ENCODE data around the gene MAGI1.

The MAGI1 gene

GRCh38 chr3:65787827-65788226 is 250.9 kb downstream of the MAGI1 start:
- no peak for DNase-seq (ENCODE audit: low read depth, low spot score)
- no peak overlapping the region for H3K4me3 ChIP-seq (ENCODE audit: low read length)
- H3K36me3 ChIP-seq (ENCODE audit: control insufficient read depth, insufficient read depth, low read length), result no peaks in the 10 kb centered on the region
- H3K27me3 ChIP-seq (ENCODE audit: control insufficient read depth, insufficient read depth, low read length), result no peaks in the 10 kb centered on the region
- no peaks in the 10 kb centered on the region for H3K4me1 ChIP-seq (ENCODE audit: control insufficient read depth, insufficient read depth, low read length)
- no peaks in the 10 kb centered on the region for H3K9me3 ChIP-seq (ENCODE audit: control insufficient read depth, insufficient read depth, low read length)
- H3K27ac ChIP-seq (ENCODE audit: low read length), result no peak overlapping the region
- no CpG with 5 or more reads among the region's 2 CpGs for WGBS (ENCODE audit: insufficient coverage, insufficient read length)

DNA sequence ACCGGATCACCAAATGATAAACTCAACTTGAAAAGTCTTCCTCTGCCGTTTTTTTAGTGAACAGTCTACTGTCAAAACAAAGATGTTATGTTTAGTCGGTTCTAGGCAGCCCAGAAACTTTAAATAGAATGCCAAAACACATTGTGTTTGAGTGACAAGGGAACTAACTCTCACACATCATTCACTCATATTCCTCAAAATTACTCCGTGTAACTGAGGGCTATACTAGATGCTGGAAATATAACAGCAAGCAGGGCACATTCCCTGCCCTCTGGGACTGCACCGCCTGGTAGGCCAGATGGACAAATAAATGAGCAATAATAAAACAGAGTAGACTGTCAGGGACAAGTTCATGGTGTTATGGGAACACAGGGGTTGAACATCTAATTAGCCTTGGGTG is 251.4 kb downstream of the MAGI1 start:
- no peaks in the 10 kb centered on the region for H3K9me3 ChIP-seq (ENCODE audit: control insufficient read depth, insufficient read depth, low read length)
- H3K27ac ChIP-seq (ENCODE audit: low read length), result no peak overlapping the region
- no peaks in the 10 kb centered on the region for H3K36me3 ChIP-seq (ENCODE audit: control insufficient read depth, insufficient read depth, low read length)
- no peaks in the 10 kb centered on the region for H3K4me1 ChIP-seq (ENCODE audit: control insufficient read depth, insufficient read depth, low read length)
- no peak overlapping the region for H3K4me3 ChIP-seq (ENCODE audit: low read length)
- DNase-seq (ENCODE audit: low read depth, low spot score), result no peak
- WGBS (ENCODE audit: insufficient coverage, insufficient read length), result no CpG with 5 or more reads among the region's 5 CpGs
- no peaks in the 10 kb centered on the region for H3K27me3 ChIP-seq (ENCODE audit: control insufficient read depth, insufficient read depth, low read length)

- H3K36me3 ChIP-seq (ENCODE audit: control insufficient read depth, insufficient read depth, low read length), result no peaks in the 10 kb centered on the region
- no peaks in the 10 kb centered on the region for H3K27me3 ChIP-seq (ENCODE audit: control insufficient read depth, insufficient read depth, low read length)
- DNase-seq (ENCODE audit: low read depth, low spot score), result no peak
- no CpG with 5 or more reads among the region's 3 CpGs for WGBS (ENCODE audit: insufficient coverage, insufficient read length)
- no peaks in the 10 kb centered on the region for H3K9me3 ChIP-seq (ENCODE audit: control insufficient read depth, insufficient read depth, low read length)
- H3K27ac ChIP-seq (ENCODE audit: low read length), result no peak overlapping the region
- no peak overlapping the region for H3K4me3 ChIP-seq (ENCODE audit: low read length)
- H3K4me1 ChIP-seq (ENCODE audit: control insufficient read depth, insufficient read depth, low read length), result no peaks in the 10 kb centered on the region
These were observed 251.8 kb downstream of the MAGI1 start for GRCh38 chr3:65786890-65787289.

GRCh38 chr3:65785065-65785645 is 253.6 kb downstream of the MAGI1 start:
- WGBS (ENCODE audit: insufficient coverage, insufficient read length), result no CpG with 5 or more reads among the region's 6 CpGs
- Histone ChIP-seq H3K27me3 (ENCODE audit: control insufficient read depth, insufficient read depth, low read length) (no peaks in the 10 kb centered on the region), H3K9me3 (ENCODE audit: control insufficient read depth, insufficient read depth, low read length) (no peaks in the 10 kb centered on the region), H3K4me3 (ENCODE audit: low read length) (no peak overlapping the region), H3K36me3 (ENCODE audit: control insufficient read depth, insufficient read depth, low read length) (no peaks in the 10 kb centered on the region), H3K4me1 (ENCODE audit: control insufficient read depth, insufficient read depth, low read length) (no peaks in the 10 kb centered on the region), H3K27ac (ENCODE audit: low read length) (no peak overlapping the region)
- peak; percentile 20 for DNase-seq (ENCODE audit: low read depth, low spot score)

- Histone ChIP-seq H3K36me3 (ENCODE audit: control insufficient read depth, insufficient read depth, low read length) (no peaks in the 10 kb centered on the region), H3K27ac (ENCODE audit: low read length) (no peak overlapping the region), H3K9me3 (ENCODE audit: control insufficient read depth, insufficient read depth, low read length) (no peaks in the 10 kb centered on the region), H3K27me3 (ENCODE audit: control insufficient read depth, insufficient read depth, low read length) (no peaks in the 10 kb centered on the region), H3K4me3 (ENCODE audit: low read length) (no peak overlapping the region), H3K4me1 (ENCODE audit: control insufficient read depth, insufficient read depth, low read length) (no peaks in the 10 kb centered on the region)
- DNase-seq (ENCODE audit: low read depth, low spot score), result no peak
- WGBS (ENCODE audit: insufficient coverage, insufficient read length), result no CpG with 5 or more reads among the region's 3 CpGs
These were observed 255.6 kb downstream of the MAGI1 start for GRCh38 chr3:65783117-65783516.

- WGBS (ENCODE audit: insufficient coverage, insufficient read length), result no CpG with 5 or more reads among the region's 5 CpGs
- Histone ChIP-seq H3K36me3 (ENCODE audit: control insufficient read depth, insufficient read depth, low read length) (no peaks in the 10 kb centered on the region), H3K27ac (ENCODE audit: low read length) (no peak overlapping the region), H3K9me3 (ENCODE audit: control insufficient read depth, insufficient read depth, low read length) (no peaks in the 10 kb centered on the region), H3K27me3 (ENCODE audit: control insufficient read depth, insufficient read depth, low read length) (no peaks in the 10 kb centered on the region), H3K4me3 (ENCODE audit: low read length) (no peak overlapping the region), H3K4me1 (ENCODE audit: control insufficient read depth, insufficient read depth, low read length) (no peaks in the 10 kb centered on the region)
- no peak for DNase-seq (ENCODE audit: low read depth, low spot score)
These were observed 257.1 kb downstream of the MAGI1 start for GRCh38 chr3:65781594-65781993.

GRCh38 chr3:65779390-65779789 is 259.3 kb downstream of the MAGI1 start:
- no peak for DNase-seq (ENCODE audit: low read depth, low spot score)
- H3K36me3 ChIP-seq (ENCODE audit: control insufficient read depth, insufficient read depth, low read length), result no peaks in the 10 kb centered on the region
- H3K4me3 ChIP-seq (ENCODE audit: low read length), result no peak overlapping the region
- no CpG with 5 or more reads among the region's 2 CpGs for WGBS (ENCODE audit: insufficient coverage, insufficient read length)
- no peaks in the 10 kb centered on the region for H3K4me1 ChIP-seq (ENCODE audit: control insufficient read depth, insufficient read depth, low read length)
- H3K27me3 ChIP-seq (ENCODE audit: control insufficient read depth, insufficient read depth, low read length), result no peaks in the 10 kb centered on the region
- no peak overlapping the region for H3K27ac ChIP-seq (ENCODE audit: low read length)
- no peaks in the 10 kb centered on the region for H3K9me3 ChIP-seq (ENCODE audit: control insufficient read depth, insufficient read depth, low read length)

DNA sequence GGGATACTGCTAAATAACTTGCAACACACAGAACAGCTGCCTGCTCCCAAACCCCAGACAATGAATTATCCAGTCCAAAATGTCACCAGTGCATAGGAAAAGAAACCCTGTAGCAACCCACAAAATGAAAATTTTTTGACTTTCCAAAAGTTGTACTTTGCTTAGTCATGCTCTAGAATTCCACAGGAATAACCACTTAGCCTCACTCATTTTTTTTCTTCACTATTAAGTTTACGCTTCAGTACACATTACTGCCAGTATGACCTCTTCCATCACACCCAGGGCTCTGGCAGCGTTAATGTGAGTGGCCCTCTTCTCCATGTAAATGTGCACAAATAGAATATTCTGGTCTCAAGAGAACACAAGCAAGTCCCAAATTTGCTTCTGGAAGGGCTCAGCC is 259.8 kb downstream of the MAGI1 start:
- no CpG with 5 or more reads among the region's 2 CpGs for WGBS (ENCODE audit: insufficient coverage, insufficient read length)
- Histone ChIP-seq H3K4me3 (ENCODE audit: low read length) (no peak overlapping the region), H3K9me3 (ENCODE audit: control insufficient read depth, insufficient read depth, low read length) (no peaks in the 10 kb centered on the region), H3K36me3 (ENCODE audit: control insufficient read depth, insufficient read depth, low read length) (no peaks in the 10 kb centered on the region), H3K4me1 (ENCODE audit: control insufficient read depth, insufficient read depth, low read length) (no peaks in the 10 kb centered on the region), H3K27me3 (ENCODE audit: control insufficient read depth, insufficient read depth, low read length) (no peaks in the 10 kb centered on the region), H3K27ac (ENCODE audit: low read length) (no peak overlapping the region)
- DNase-seq (ENCODE audit: low read depth, low spot score), result no peak

DNA sequence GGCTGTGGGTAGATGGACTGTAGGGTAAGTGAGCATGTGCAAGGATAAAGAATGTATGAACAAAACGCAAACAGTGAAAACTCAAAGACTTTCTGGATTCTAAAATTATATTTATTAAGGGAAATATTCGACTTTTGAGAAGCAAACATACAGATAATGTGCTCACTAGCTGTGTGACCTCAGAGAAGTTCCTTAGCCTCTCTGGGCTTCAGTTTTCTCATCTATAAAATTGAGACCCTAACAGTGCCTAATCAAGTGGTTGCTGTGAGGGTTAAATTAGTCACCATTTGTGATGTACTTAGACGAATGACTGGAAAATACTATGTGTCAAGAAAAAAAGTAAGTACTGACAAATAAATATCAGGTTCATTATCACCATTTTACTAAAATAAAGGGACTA is 261.7 kb downstream of the MAGI1 start:
- WGBS (ENCODE audit: insufficient coverage, insufficient read length), result no CpG with 5 or more reads among the region's 3 CpGs
- H3K36me3 ChIP-seq (ENCODE audit: control insufficient read depth, insufficient read depth, low read length), result no peaks in the 10 kb centered on the region
- H3K4me1 ChIP-seq (ENCODE audit: control insufficient read depth, insufficient read depth, low read length), result no peaks in the 10 kb centered on the region
- H3K9me3 ChIP-seq (ENCODE audit: control insufficient read depth, insufficient read depth, low read length), result no peaks in the 10 kb centered on the region
- H3K27me3 ChIP-seq (ENCODE audit: control insufficient read depth, insufficient read depth, low read length), result no peaks in the 10 kb centered on the region
- no peak for DNase-seq (ENCODE audit: low read depth, low spot score)
- no peak overlapping the region for H3K27ac ChIP-seq (ENCODE audit: low read length)
- H3K4me3 ChIP-seq (ENCODE audit: low read length), result no peak overlapping the region

DNA sequence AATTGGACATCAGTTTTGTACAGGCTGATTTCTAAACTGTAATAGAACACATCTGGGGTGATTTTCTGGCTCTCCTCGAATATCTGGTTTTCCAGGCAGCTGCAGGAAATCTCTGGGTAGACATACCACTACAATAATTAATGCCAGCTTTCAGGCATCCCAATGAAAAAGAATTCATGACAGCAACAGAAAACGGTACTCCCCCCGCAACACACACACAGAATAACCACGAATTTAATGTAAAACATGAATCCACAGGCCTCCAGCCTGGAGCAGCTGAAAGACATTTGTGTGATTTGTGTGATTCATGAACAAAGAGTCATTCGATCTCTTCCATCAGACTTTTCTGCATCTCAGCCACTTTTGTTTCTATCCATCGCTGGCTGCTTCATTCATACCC is 262.2 kb downstream of the MAGI1 start:
- WGBS (ENCODE audit: insufficient coverage, insufficient read length), result no CpG with 5 or more reads among the region's 6 CpGs
- no peak overlapping the region for H3K4me3 ChIP-seq (ENCODE audit: low read length)
- H3K27me3 ChIP-seq (ENCODE audit: control insufficient read depth, insufficient read depth, low read length), result no peaks in the 10 kb centered on the region
- no peaks in the 10 kb centered on the region for H3K36me3 ChIP-seq (ENCODE audit: control insufficient read depth, insufficient read depth, low read length)
- no peaks in the 10 kb centered on the region for H3K4me1 ChIP-seq (ENCODE audit: control insufficient read depth, insufficient read depth, low read length)
- no peak for DNase-seq (ENCODE audit: low read depth, low spot score)
- no peaks in the 10 kb centered on the region for H3K9me3 ChIP-seq (ENCODE audit: control insufficient read depth, insufficient read depth, low read length)
- H3K27ac ChIP-seq (ENCODE audit: low read length), result no peak overlapping the region

DNA sequence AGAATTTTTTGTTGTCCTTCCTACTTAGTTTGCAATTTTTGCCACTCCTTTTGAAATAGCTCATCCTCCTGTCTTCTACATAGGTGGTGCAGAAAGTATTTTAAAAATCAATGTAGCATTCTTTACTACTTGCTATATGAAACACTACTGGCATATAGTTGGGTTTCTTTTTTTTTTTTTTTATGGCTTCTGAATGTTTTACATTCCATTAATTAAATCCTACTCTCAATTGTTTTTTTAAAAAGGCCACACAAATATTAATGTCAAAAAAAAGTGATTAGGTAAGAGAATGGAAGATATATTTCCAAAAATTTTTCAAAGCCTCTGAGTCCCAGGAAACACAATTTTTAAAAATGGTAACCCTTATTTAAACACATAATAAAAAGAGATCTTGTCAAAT is 262.6 kb downstream of the MAGI1 start:
- Histone ChIP-seq H3K27ac (ENCODE audit: low read length) (no peak overlapping the region), H3K4me1 (ENCODE audit: control insufficient read depth, insufficient read depth, low read length) (no peaks in the 10 kb centered on the region), H3K9me3 (ENCODE audit: control insufficient read depth, insufficient read depth, low read length) (no peaks in the 10 kb centered on the region), H3K27me3 (ENCODE audit: control insufficient read depth, insufficient read depth, low read length) (no peaks in the 10 kb centered on the region), H3K4me3 (ENCODE audit: low read length) (no peak overlapping the region), H3K36me3 (ENCODE audit: control insufficient read depth, insufficient read depth, low read length) (no peaks in the 10 kb centered on the region)
- no peak for DNase-seq (ENCODE audit: low read depth, low spot score)

All from iPS DF 6.9 (cell line).